GM12892 (cell line): Measurements from ENCODE around the gene SRC.

ENCODE experiments used
- POLR2A ChIP-seq: IDR thresholded peaks from 2 replicates; pipeline ENCODE4 v1.6.1; 2011; ENCODE audit warnings: low read depth, low read length, control low read depth
- POLR2AphosphoS5 ChIP-seq: IDR thresholded peaks from 2 replicates; pipeline ENCODE4 v1.6.1; 2011; ENCODE audit warnings: low read depth, low read length, control low read depth
- TAF1 ChIP-seq: IDR thresholded peaks from 2 replicates; pipeline ENCODE4 v1.6.1; 2011; ENCODE audit warnings: low read depth, mild to moderate bottlenecking, control low read depth, low read length, borderline replicate concordance

- no peak for TF ChIP-seq POLR2AphosphoS5
- TF ChIP-seq POLR2A = no peak
- TF ChIP-seq TAF1 = no peak
Measured at GRCh38 chr20:37329481-37330165, 16.3 kb upstream of the SRC start.
